H9 (cell line): Measurements from ENCODE around the gene DUSP21. TPM values are rescaled to one million over a fixed set of nuclear protein-coding genes. Genes with fewer than 3 reads are reported as not detected.

Experiments
- DNase-seq: peaks from one replicate; pipeline ENCODE4 v3.0.0-alpha.2; 2017
- H2AFZ ChIP-seq: one replicate; pipeline ENCODE4 v1.6.1; 2013; ENCODE audit warnings: mild to moderate bottlenecking, low read length, control low read depth, moderate library complexity
- H2AK5ac ChIP-seq: 2 replicates; pipeline ENCODE4 v1.6.1; 2013; ENCODE audit warnings: low read length, control low read depth, mixed read lengths; ENCODE audit not compliant: insufficient read length
- H2BK120ac ChIP-seq: one replicate; pipeline ENCODE4 v1.6.1; 2013; ENCODE audit warnings: low read depth, mild to moderate bottlenecking, low read length, control low read depth, inconsistent platforms; ENCODE audit not compliant: poor library complexity, severe bottlenecking
- H2BK12ac ChIP-seq: 2 replicates; pipeline ENCODE4 v1.6.1; 2013; ENCODE audit warnings: low read length, control low read depth, mixed read lengths, low read depth; ENCODE audit not compliant: insufficient read length
- H2BK15ac ChIP-seq: 2 replicates; pipeline ENCODE4 v1.6.1; 2013; ENCODE audit warnings: low read depth, low read length, control low read depth
- H2BK20ac ChIP-seq: one replicate; pipeline ENCODE4 v1.6.1; 2013; ENCODE audit warnings: low read depth, mild to moderate bottlenecking, low read length, control low read depth, inconsistent platforms; ENCODE audit not compliant: poor library complexity, severe bottlenecking
- H2BK5ac ChIP-seq: 2 replicates; pipeline ENCODE4 v1.6.1; 2013; ENCODE audit warnings: low read length, control low read depth, mixed read lengths; ENCODE audit not compliant: insufficient read length
- H3K14ac ChIP-seq: 2 replicates; pipeline ENCODE4 v1.6.1; 2013; ENCODE audit warnings: low read length, control low read depth; ENCODE audit not compliant: insufficient read depth
- H3K18ac ChIP-seq: 2 replicates; pipeline ENCODE4 v1.6.1; 2013; ENCODE audit warnings: low read depth, mild to moderate bottlenecking, mixed read lengths, low read length, control low read depth; ENCODE audit not compliant: insufficient read length
- H3K23ac ChIP-seq: 2 replicates; pipeline ENCODE4 v1.6.1; 2013; ENCODE audit warnings: low read length, control low read depth, mixed read lengths, low read depth; ENCODE audit not compliant: insufficient read length
- H3K23me2 ChIP-seq: 2 replicates; pipeline ENCODE4 v1.6.1; 2013; ENCODE audit warnings: low read depth, mild to moderate bottlenecking, mixed read lengths, low read length, control low read depth; ENCODE audit not compliant: insufficient read length, poor library complexity, severe bottlenecking
- H3K27ac ChIP-seq: 2 replicates; pipeline ENCODE4 v1.5.1; 2013; ENCODE audit warnings: low read length, control low read depth, mixed read lengths, low read depth; ENCODE audit not compliant: insufficient read length
- H3K27me3 ChIP-seq: 2 replicates; pipeline ENCODE4 v1.6.1; 2013; ENCODE audit warnings: low read length, control low read depth, inconsistent platforms; ENCODE audit not compliant: insufficient read depth
- H3K4ac ChIP-seq: 2 replicates; pipeline ENCODE4 v1.6.1; 2013; ENCODE audit warnings: low read depth, mild to moderate bottlenecking, control low read depth, inconsistent platforms, low read length, moderate library complexity
- H3K4me1 ChIP-seq: 2 replicates; pipeline ENCODE4 v1.6.1; 2013; ENCODE audit warnings: low read length, control low read depth, inconsistent platforms; ENCODE audit not compliant: insufficient read depth
- H3K4me2 ChIP-seq: 2 replicates; pipeline ENCODE4 v1.6.1; 2013; ENCODE audit warnings: low read length, control low read depth, mixed read lengths; ENCODE audit not compliant: insufficient read length, insufficient read depth
- H3K56ac ChIP-seq: 2 replicates; pipeline ENCODE4 v1.6.1; 2013; ENCODE audit warnings: low read depth, mild to moderate bottlenecking, mixed read lengths, low read length, control low read depth; ENCODE audit not compliant: insufficient read length
- H3K79me1 ChIP-seq: 2 replicates; pipeline ENCODE4 v1.6.1; 2013; ENCODE audit warnings: low read depth, mild to moderate bottlenecking, moderate library complexity, low read length, control low read depth, inconsistent platforms; ENCODE audit not compliant: insufficient read depth, poor library complexity, severe bottlenecking
- H3K79me2 ChIP-seq: 2 replicates; pipeline ENCODE4 v1.6.1; 2013; ENCODE audit warnings: low read length, control low read depth, inconsistent platforms; ENCODE audit not compliant: insufficient read depth
- H3K9ac ChIP-seq: 2 replicates; pipeline ENCODE4 v1.6.1; 2013; ENCODE audit warnings: low read length, control low read depth, mixed read lengths; ENCODE audit not compliant: insufficient read length; ENCODE audit errors: extremely low read depth
- H3K9me3 ChIP-seq: one replicate; pipeline ENCODE4 v1.6.1; 2013; ENCODE audit warnings: low read depth, low read length, inconsistent platforms; ENCODE audit not compliant: control insufficient read depth
- H3T11ph ChIP-seq: one replicate; pipeline ENCODE4 v1.6.1; 2013; ENCODE audit warnings: mild to moderate bottlenecking, low read length, control low read depth, inconsistent platforms
- H4K20me1 ChIP-seq: one replicate; pipeline ENCODE4 v1.6.1; 2013; ENCODE audit not compliant: control insufficient read depth, insufficient read length, insufficient read depth
- H4K5ac ChIP-seq: 2 replicates; pipeline ENCODE4 v1.6.1; 2013; ENCODE audit warnings: low read depth, mild to moderate bottlenecking, mixed read lengths, low read length, control low read depth; ENCODE audit not compliant: insufficient read length
- H4K8ac ChIP-seq: replicated peaks from 2 replicates; pipeline ENCODE4 v1.6.1; 2013; ENCODE audit warnings: low read length, control low read depth, mixed read lengths, low read depth; ENCODE audit not compliant: insufficient read length
- H4K91ac ChIP-seq: 2 replicates; pipeline ENCODE4 v1.6.1; 2013; ENCODE audit warnings: low read depth, mild to moderate bottlenecking, moderate library complexity, mixed read lengths, low read length, control low read depth; ENCODE audit not compliant: insufficient read length
- H3K27ac Mint-ChIP-seq, 3 experiments: 2 replicates in 2 of 3; 3 replicates in 1 of 3; pipeline ENCODE4 v1.8.0; 2020 to 2021; ENCODE audit warnings: mixed read lengths in 3 of 3, mild to moderate bottlenecking in 1 of 3, moderate library complexity in 1 of 3
- H3K27me3 Mint-ChIP-seq: 2 replicates; pipeline ENCODE4 v1.8.0; 2021; ENCODE audit warnings: low read depth, mild to moderate bottlenecking, moderate library complexity, mixed read lengths
- H3K36me3 Mint-ChIP-seq, 3 experiments: 2 replicates in 2 of 3; 3 replicates in 1 of 3; pipeline ENCODE4 v1.8.0; 2020 to 2021; ENCODE audit warnings: low read depth in 3 of 3, mixed read lengths in 3 of 3; ENCODE audit not compliant: insufficient read depth in 1 of 3
- H3K4me1 Mint-ChIP-seq, 2 experiments: 2 replicates each; pipeline ENCODE4 v1.8.0; 2020; ENCODE audit warnings: mixed read lengths in 2 of 2
- H3K4me3 Mint-ChIP-seq, 2 experiments: 2 replicates in 1 of 2; 3 replicates in 1 of 2; pipeline ENCODE4 v1.8.0; 2020 to 2021; ENCODE audit warnings: mild to moderate bottlenecking in 2 of 2, mixed read lengths in 2 of 2, moderate library complexity in 1 of 2
- H3K9me3 Mint-ChIP-seq, 2 experiments: 2 replicates in 1 of 2; 3 replicates in 1 of 2; pipeline ENCODE4 v1.8.0; 2020; ENCODE audit warnings: mild to moderate bottlenecking in 2 of 2, mixed read lengths in 2 of 2, moderate library complexity in 1 of 2
- WGBS: extraction: QIAGEN DNeasy Blood & Tissue Kit; methylation state at CpG from one replicate; pipeline ENCODE4 v1.1.7; 2013; ENCODE audit warnings: missing lambda C conversion rate, low lambda C conversion rate, mixed read lengths; ENCODE audit not compliant: insufficient read length; ENCODE audit errors: extremely low coverage; 5-methylcytosine and 5-hydroxymethylcytosine counted together
- total RNA-seq: library from RNA; stranded (reverse); gene quantifications from 2 replicates; pipeline ENCODE4 v1.2.1, GENCODE V29; 2021
- TF ChIP-seq, protein P1 (sequence below): fragments of 200-600 bp; sonication (generic); conservative IDR thresholded peaks from 3 replicates; pipeline ENCODE4 v1.8.0; 2021; ENCODE audit warnings: antibody characterized with exemption, mild to moderate bottlenecking

Gene DUSP21
- total RNA-seq, 1 experiment from 2014 or later, result not detected

DNA sequence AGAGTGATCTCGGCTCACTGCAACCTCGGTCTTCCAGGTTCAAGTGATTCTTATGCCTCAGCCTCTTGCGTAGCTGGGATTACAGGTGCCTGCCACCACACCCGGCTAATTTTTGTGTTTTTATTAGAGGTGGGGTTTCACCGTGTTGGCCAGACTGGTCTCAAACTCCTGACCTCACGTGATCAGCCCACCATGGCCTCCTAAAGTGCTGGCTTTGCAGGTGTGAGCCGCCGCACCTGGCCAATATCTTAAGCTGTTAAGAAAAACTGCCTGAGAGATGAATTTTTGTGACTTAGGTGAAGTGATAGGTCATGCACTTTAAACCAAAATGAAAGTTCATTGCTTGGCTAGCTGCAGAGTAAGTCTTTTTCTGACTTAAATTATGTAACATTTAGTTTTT, 35.0 kb downstream of the DUSP21 start:
- no peak overlapping the region for H2BK20ac ChIP-seq
- H4K5ac ChIP-seq, result no peak overlapping the region
- H4K8ac ChIP-seq, result no peak overlapping the region
- no peak overlapping the region for H3T11ph ChIP-seq
- H3K79me1 ChIP-seq, result no peaks in the 10 kb centered on the region
- H3K4me1 Mint-ChIP-seq, result peaks cover 0 to 11% of the 10 kb centered on the region in 2 experiments; a peak in 1 of 4 replicates
- H2BK120ac ChIP-seq, result no peak overlapping the region
- H3K4me2 ChIP-seq, result no peak overlapping the region
- H3K4me3 Mint-ChIP-seq, result no peak overlapping the region
- H3K79me2 ChIP-seq, result peaks cover 24% of the 10 kb centered on the region; the same call in 1 of the 2 replicates
- no peak overlapping the region for H3K14ac ChIP-seq
- no peak overlapping the region for H2AFZ ChIP-seq
- no peak overlapping the region for H3K27ac Mint-ChIP-seq
- H3K56ac ChIP-seq, result no peak overlapping the region
- TF ChIP-seq, protein P1, sequence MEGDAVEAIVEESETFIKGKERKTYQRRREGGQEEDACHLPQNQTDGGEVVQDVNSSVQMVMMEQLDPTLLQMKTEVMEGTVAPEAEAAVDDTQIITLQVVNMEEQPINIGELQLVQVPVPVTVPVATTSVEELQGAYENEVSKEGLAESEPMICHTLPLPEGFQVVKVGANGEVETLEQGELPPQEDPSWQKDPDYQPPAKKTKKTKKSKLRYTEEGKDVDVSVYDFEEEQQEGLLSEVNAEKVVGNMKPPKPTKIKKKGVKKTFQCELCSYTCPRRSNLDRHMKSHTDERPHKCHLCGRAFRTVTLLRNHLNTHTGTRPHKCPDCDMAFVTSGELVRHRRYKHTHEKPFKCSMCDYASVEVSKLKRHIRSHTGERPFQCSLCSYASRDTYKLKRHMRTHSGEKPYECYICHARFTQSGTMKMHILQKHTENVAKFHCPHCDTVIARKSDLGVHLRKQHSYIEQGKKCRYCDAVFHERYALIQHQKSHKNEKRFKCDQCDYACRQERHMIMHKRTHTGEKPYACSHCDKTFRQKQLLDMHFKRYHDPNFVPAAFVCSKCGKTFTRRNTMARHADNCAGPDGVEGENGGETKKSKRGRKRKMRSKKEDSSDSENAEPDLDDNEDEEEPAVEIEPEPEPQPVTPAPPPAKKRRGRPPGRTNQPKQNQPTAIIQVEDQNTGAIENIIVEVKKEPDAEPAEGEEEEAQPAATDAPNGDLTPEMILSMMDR, result no peak
- no peak overlapping the region for H2BK15ac ChIP-seq
- peaks cover 49 to 61% of the 10 kb centered on the region in 2 experiments for H3K9me3 Mint-ChIP-seq
- no peaks in the 10 kb centered on the region for H4K20me1 ChIP-seq
- no peak overlapping the region for H4K91ac ChIP-seq
- H3K4me1 ChIP-seq, result no peaks in the 10 kb centered on the region
- H3K4ac ChIP-seq, result no peak overlapping the region
- H3K27me3 ChIP-seq, result no peaks in the 10 kb centered on the region
- H3K23ac ChIP-seq, result no peak overlapping the region
- H3K36me3 Mint-ChIP-seq, result peaks cover 8 to 13% (median 12%) of the 10 kb centered on the region in 3 experiments
- H3K18ac ChIP-seq, result no peak overlapping the region
- WGBS, result no CpG with 5 or more reads among the region's 8 CpGs
- no peaks in the 10 kb centered on the region for H3K23me2 ChIP-seq
- no peak overlapping the region for H3K27ac ChIP-seq
- no peak overlapping the region for H3K9ac ChIP-seq
- DNase-seq, result no peak
- H2AK5ac ChIP-seq, result no peak overlapping the region
- H2BK12ac ChIP-seq, result no peak overlapping the region
- no peak overlapping the region for H2BK5ac ChIP-seq
- peaks cover 11% of the 10 kb centered on the region for H3K9me3 ChIP-seq
- H3K27me3 Mint-ChIP-seq, result no peaks in the 10 kb centered on the region
